ENCODE results near the gene BTD. TPM values are rescaled to one million over a fixed set of nuclear protein-coding genes. Genes with fewer than 3 reads are reported as not detected.

BTD gene
- total and polyA plus RNA-seq, 2 experiments from 2014 or later = 17.8 to 20.0 TPM

DNA sequence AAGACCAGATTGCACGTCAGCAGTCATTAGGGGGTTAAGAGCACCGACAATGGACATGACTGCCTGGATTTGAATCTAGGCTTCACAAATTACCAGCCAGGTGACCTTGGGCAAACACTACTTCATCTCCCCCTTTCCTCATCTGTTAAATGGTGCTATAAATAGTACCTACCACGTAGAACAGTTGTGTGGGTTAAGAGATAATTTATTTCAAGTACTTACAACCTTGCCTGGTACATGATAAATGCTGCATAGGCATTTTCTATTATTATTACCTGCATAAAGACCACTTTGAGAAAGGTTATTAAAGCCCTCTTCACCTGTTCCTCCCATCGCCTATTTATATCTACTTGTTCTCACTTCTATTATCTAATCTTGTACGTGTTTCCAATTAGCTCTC is 64.7 kb downstream of the BTD start:
- TF ChIP-seq EZH2 (IDR thresholded peaks at IDR 0.05; ENCODE audit: low read depth, unreplicated experiment) (no peak), ZNF114 (CRISPR knock-in tag; IDR thresholded peaks at IDR 0.05) (no peak), JUNB (IDR thresholded peaks at IDR 0.05; ENCODE audit: unreplicated experiment) (no peak), ZNF331 (CRISPR knock-in tag; IDR thresholded peaks at IDR 0.05; ENCODE audit: low read depth) (no peak), POLR2AphosphoS5 (IDR thresholded peaks at IDR 0.05; ENCODE audit: low read depth) (no peak), CREB1 (CRISPR knock-in tag; IDR thresholded peaks at IDR 0.05; ENCODE audit: low read depth) (no peak)
- TF ChIP-seq, protein P1, sequence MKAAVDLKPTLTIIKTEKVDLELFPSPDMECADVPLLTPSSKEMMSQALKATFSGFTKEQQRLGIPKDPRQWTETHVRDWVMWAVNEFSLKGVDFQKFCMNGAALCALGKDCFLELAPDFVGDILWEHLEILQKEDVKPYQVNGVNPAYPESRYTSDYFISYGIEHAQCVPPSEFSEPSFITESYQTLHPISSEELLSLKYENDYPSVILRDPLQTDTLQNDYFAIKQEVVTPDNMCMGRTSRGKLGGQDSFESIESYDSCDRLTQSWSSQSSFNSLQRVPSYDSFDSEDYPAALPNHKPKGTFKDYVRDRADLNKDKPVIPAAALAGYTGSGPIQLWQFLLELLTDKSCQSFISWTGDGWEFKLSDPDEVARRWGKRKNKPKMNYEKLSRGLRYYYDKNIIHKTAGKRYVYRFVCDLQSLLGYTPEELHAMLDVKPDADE (IDR thresholded peaks at IDR 0.05) = no peak
- TF ChIP-seq, protein P2, sequence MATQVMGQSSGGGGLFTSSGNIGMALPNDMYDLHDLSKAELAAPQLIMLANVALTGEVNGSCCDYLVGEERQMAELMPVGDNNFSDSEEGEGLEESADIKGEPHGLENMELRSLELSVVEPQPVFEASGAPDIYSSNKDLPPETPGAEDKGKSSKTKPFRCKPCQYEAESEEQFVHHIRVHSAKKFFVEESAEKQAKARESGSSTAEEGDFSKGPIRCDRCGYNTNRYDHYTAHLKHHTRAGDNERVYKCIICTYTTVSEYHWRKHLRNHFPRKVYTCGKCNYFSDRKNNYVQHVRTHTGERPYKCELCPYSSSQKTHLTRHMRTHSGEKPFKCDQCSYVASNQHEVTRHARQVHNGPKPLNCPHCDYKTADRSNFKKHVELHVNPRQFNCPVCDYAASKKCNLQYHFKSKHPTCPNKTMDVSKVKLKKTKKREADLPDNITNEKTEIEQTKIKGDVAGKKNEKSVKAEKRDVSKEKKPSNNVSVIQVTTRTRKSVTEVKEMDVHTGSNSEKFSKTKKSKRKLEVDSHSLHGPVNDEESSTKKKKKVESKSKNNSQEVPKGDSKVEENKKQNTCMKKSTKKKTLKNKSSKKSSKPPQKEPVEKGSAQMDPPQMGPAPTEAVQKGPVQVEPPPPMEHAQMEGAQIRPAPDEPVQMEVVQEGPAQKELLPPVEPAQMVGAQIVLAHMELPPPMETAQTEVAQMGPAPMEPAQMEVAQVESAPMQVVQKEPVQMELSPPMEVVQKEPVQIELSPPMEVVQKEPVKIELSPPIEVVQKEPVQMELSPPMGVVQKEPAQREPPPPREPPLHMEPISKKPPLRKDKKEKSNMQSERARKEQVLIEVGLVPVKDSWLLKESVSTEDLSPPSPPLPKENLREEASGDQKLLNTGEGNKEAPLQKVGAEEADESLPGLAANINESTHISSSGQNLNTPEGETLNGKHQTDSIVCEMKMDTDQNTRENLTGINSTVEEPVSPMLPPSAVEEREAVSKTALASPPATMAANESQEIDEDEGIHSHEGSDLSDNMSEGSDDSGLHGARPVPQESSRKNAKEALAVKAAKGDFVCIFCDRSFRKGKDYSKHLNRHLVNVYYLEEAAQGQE (IDR thresholded peaks at IDR 0.05; ENCODE audit: unreplicated experiment) = no peak
- TF ChIP-seq, protein P3, sequence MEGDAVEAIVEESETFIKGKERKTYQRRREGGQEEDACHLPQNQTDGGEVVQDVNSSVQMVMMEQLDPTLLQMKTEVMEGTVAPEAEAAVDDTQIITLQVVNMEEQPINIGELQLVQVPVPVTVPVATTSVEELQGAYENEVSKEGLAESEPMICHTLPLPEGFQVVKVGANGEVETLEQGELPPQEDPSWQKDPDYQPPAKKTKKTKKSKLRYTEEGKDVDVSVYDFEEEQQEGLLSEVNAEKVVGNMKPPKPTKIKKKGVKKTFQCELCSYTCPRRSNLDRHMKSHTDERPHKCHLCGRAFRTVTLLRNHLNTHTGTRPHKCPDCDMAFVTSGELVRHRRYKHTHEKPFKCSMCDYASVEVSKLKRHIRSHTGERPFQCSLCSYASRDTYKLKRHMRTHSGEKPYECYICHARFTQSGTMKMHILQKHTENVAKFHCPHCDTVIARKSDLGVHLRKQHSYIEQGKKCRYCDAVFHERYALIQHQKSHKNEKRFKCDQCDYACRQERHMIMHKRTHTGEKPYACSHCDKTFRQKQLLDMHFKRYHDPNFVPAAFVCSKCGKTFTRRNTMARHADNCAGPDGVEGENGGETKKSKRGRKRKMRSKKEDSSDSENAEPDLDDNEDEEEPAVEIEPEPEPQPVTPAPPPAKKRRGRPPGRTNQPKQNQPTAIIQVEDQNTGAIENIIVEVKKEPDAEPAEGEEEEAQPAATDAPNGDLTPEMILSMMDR (conservative IDR thresholded peaks at IDR 0.05; ENCODE audit: low read depth in 2 of 2) = no peak
- TF ChIP-seq, protein P4, sequence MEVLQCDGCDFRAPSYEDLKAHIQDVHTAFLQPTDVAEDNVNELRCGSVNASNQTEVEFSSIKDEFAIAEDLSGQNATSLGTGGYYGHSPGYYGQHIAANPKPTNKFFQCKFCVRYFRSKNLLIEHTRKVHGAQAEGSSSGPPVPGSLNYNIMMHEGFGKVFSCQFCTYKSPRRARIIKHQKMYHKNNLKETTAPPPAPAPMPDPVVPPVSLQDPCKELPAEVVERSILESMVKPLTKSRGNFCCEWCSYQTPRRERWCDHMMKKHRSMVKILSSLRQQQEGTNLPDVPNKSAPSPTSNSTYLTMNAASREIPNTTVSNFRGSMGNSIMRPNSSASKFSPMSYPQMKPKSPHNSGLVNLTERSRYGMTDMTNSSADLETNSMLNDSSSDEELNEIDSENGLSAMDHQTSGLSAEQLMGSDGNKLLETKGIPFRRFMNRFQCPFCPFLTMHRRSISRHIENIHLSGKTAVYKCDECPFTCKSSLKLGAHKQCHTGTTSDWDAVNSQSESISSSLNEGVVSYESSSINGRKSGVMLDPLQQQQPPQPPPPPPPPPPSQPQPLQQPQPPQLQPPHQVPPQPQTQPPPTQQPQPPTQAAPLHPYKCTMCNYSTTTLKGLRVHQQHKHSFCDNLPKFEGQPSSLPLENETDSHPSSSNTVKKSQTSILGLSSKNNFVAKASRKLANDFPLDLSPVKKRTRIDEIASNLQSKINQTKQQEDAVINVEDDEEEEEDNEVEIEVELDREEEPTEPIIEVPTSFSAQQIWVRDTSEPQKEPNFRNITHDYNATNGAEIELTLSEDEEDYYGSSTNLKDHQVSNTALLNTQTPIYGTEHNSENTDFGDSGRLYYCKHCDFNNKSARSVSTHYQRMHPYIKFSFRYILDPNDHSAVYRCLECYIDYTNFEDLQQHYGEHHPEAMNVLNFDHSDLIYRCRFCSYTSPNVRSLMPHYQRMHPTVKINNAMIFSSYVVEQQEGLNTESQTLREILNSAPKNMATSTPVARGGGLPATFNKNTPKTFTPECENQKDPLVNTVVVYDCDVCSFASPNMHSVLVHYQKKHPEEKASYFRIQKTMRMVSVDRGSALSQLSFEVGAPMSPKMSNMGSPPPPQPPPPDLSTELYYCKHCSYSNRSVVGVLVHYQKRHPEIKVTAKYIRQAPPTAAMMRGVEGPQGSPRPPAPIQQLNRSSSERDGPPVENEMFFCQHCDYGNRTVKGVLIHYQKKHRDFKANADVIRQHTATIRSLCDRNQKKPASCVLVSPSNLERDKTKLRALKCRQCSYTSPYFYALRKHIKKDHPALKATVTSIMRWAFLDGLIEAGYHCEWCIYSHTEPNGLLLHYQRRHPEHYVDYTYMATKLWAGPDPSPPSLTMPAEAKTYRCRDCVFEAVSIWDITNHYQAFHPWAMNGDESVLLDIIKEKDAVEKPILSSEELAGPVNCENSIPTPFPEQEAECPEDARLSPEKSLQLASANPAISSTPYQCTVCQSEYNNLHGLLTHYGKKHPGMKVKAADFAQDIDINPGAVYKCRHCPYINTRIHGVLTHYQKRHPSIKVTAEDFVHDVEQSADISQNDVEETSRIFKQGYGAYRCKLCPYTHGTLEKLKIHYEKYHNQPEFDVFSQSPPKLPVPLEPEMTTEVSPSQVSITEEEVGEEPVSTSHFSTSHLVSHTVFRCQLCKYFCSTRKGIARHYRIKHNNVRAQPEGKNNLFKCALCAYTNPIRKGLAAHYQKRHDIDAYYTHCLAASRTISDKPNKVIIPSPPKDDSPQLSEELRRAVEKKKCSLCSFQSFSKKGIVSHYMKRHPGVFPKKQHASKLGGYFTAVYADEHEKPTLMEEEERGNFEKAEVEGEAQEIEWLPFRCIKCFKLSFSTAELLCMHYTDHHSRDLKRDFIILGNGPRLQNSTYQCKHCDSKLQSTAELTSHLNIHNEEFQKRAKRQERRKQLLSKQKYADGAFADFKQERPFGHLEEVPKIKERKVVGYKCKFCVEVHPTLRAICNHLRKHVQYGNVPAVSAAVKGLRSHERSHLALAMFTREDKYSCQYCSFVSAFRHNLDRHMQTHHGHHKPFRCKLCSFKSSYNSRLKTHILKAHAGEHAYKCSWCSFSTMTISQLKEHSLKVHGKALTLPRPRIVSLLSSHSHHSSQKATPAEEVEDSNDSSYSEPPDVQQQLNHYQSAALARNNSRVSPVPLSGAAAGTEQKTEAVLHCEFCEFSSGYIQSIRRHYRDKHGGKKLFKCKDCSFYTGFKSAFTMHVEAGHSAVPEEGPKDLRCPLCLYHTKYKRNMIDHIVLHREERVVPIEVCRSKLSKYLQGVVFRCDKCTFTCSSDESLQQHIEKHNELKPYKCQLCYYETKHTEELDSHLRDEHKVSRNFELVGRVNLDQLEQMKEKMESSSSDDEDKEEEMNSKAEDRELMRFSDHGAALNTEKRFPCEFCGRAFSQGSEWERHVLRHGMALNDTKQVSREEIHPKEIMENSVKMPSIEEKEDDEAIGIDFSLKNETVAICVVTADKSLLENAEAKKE (CRISPR knock-in tag; IDR thresholded peaks at IDR 0.05) = no peak
- H3K27me3 ChIP-seq (ENCODE audit: insufficient read depth) = no peaks in the 10 kb centered on the region
- H3K36me3 ChIP-seq (ENCODE audit: insufficient read depth) = peaks cover 8% of the 10 kb centered on the region; the same call in 1 of the 2 replicates
- DNase-seq (ENCODE audit: low spot score) (no peak), ATAC-seq (no peak)
- peaks cover 19% of the 10 kb centered on the region for H3K4me1 Mint-ChIP-seq
- H3K4me2 ChIP-seq = no peak overlapping the region
- no peaks in the 10 kb centered on the region for H3K9me2 ChIP-seq (ENCODE audit: insufficient read depth)
- H3K36me3 Mint-ChIP-seq (ENCODE audit: low read depth) = peaks cover 22% of the 10 kb centered on the region; the same call in 2 of the 3 replicates
- H3K4me1 ChIP-seq (ENCODE audit: insufficient read depth) = peaks cover 32% of the 10 kb centered on the region
- H3K27ac ChIP-seq (ENCODE audit: low read depth) = no peak overlapping the region
- no peak overlapping the region for H3K4me3 ChIP-seq
- H3K9me3 Mint-ChIP-seq = peaks cover 10% of the 10 kb centered on the region; the same call in 2 of the 3 replicates
- H3K27me3 Mint-ChIP-seq (ENCODE audit: insufficient read depth, low read depth, poor library complexity) = no peaks in the 10 kb centered on the region
- no peaks in the 10 kb centered on the region for H3K79me2 ChIP-seq (replicated peaks; ENCODE audit: insufficient read depth)
- H2AFZ ChIP-seq = no peak overlapping the region
- H4K20me1 ChIP-seq (replicated peaks; ENCODE audit: insufficient read depth) = no peaks in the 10 kb centered on the region; the same call in 1 of the 2 replicates
- H3K27ac Mint-ChIP-seq = no peak overlapping the region
- no peaks in the 10 kb centered on the region for H3F3A ChIP-seq (replicated peaks; ENCODE audit: low read depth)
- no peak overlapping the region for H3K4me3 Mint-ChIP-seq
